Fibroblast of skin of right quadriceps (primary cell): ENCODE data around the gene LRMDA.

Source experiments
- DNase-seq: peaks from one replicate; pipeline ENCODE4 v3.0.0-alpha.2; 2013

Gene LRMDA

DNA sequence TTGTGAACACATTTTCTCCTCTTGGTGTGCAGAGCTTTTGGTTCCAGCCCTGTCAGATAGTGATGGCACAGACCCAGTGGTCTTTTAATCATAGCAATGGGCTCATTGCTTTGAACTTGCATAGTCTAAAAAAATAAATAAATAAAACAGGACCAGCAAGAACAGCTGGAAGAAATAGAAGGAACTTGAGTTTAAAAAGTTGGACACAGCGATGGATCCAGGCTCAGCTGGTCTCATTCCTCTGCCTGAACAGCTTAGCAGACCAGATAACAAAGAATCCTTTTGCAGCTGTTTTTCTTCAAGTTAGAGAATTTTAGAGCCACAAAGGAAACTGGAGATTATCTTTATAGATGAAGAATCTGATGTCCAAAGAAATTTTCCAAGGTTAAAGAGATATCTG is 1005.6 kb downstream of the LRMDA start:
- DNase-seq, result no peak

DNA sequence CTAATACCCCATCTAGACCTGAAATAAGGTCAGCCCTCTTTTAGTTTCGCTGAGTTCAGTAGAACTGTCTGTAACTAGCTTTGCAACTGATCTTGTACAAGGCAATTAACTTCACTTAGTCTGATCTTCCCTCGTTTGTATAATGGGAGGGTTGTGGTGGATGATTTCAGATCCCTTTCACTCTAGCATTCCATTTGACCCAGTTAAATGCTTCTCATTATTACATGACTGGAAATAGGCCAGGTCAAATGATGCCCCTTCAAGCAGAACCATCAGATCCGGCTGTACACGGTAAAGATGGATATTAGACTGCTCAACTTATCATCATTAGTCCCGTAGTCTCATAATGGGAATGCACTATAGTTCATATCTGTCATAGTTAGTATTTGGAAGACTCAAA is 1009.0 kb downstream of the LRMDA start:
- no peak for DNase-seq

DNA sequence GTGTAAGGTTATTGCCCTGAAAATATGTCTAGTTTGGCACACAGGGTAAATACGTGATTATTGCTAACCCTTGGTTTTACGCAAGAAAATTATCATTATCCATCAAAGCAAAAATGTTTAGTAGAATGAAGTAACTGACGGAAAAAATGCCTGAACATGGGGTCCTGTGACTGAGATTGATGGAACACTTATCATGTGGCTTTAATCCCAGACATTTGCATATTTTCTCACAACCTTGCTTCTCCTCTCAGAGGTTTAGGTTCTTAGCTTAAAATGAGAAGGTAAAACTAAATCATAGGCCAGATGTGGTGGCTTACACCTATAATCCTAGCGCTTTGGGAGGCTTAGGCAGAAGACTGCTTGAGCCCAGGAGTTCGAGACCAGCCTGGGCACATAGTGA is 1010.7 kb downstream of the LRMDA start:
- DNase-seq, result no peak

DNA sequence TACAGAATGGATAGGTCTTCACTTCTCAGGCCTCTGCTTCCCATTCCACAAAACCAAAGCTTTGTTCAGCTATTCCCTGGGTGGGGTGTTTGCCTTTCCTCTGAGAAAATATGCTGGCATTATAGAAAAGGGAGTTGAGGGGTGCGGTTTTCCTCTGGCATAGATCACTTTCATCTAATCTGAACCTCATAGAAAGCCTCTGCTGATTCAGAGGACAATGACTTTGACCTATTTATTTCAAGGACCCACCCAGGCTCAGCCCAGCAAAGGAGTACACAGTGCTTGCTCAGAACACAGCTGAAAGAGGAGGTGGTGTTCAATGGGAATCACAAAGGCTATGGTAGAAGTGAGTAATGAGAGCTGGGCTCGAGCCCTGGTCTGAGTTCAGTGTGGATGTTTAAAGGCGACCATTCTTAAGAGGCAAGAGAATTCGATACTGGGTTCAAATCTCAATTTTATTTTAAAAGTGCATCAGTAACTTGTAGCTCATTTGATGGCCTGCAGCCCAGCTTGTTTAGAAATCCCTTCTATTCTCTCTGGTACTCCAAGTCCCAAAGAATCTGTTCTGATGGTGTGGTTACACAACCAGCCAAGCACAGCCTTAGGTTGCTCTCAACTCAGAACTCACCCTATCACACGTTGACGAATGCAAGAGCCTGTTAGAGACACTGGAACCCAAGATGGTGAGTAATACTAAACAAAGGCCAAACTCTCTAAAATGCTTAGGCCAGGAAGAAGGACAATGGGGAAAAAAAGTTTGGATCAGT is 1012.8 kb downstream of the LRMDA start:
- DNase-seq, result no peak

DNA sequence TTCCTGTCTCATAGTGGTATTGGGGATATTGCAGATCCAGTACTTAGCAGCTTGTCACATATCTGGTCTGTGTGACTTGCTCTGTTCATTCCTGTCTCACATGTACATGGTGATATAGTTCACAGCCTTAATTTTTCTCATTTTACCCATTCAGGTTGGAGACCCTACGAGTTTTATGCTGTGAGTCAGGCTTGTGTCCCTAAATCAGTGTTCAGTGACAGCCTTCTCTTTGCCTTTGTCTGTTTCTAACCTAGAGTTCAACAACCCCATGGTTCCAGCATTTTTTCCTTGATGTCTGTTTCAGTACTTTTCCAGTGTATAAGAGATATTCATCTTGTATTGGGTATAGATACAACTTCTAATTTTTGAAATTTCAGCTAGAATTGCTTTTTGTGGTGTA is 1016.2 kb downstream of the LRMDA start:
- DNase-seq, result no peak

DNA sequence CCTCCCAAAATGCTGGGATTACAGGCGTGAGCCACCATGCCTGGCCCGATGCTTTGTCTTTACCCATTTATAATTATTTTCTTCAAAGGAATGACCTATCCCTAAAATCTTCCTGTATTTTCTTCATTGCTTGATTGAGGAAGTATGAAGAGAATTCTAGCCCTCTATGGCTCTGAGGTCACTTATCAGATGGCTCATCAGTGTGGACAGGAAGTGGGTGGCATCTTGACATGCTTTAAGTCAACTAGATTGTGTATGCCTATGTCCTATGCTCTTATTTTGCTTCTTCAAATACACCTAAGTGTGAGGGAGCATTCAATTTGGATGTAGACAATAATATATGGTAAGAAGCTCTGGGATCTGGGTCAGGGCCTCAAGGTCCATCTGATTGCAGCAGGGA is 1020.5 kb downstream of the LRMDA start:
- no peak for DNase-seq

DNA sequence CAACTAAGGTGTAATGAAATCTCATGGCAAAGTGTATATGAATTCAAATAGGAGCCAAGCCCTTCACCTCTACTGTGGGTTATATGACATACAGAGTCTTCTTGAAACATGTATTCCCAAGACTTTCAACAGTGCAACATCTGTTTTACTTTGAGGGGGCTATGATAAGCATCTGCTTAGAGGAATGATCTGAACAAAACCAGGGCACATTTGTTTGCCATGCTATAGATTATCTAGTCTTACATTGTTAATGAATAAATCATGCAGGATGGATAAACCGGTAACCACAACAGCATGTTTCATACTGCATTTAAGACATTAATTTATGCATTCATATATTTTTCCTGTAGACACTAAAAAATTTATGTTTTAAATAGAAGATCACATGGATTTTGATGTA is 1021.9 kb downstream of the LRMDA start:
- DNase-seq, result peak; percentile 78

DNA sequence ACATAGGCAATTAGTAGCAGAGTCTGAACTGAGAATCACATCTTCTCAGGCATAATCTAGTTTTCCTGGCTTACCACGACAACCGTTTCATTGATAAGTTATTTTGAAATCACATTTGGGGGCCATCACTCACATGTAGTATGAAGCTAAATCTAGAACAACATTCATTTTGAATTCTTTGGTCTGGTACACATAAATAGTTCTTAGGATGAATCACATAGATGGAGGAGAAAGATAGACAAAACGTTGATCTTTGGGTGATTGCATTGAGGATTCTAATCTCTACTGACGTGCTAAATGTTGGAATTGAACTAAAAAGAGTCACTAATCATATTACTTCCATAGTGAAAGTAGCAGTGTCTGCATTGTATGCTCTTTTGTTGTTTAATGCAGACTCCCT is 1022.6 kb downstream of the LRMDA start:
- peak; percentile 74 for DNase-seq

DNA sequence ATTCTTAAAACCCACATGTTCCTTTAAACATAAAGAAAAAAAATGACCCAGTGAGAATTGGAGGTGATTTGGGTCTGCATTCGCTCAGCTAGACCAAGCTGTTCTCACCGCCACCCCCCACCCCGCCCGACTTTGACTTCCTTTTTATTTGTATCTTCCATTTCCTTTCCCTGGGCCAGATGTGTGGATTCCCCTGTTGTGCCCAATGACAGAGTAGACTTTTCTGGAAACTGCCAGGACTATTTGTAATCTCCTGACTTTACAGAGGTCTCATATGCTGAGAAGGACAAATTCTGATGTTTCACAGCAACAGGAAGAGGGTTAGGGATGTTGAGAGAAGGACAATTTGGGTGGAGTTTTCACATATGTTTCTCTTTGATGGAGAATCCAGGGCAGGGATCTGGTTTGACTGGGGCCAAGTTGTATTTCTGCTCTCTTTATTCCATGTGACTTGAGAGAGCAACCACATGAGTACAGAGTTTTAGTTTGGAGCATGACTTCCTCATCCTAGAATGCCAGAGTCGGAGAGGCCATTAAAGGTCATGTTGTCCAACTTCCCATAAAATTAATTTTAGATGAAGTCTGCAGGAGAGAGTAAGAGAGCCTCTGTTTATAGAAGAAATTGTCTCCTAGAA is 1023.2 kb downstream of the LRMDA start:
- no peak for DNase-seq

DNA sequence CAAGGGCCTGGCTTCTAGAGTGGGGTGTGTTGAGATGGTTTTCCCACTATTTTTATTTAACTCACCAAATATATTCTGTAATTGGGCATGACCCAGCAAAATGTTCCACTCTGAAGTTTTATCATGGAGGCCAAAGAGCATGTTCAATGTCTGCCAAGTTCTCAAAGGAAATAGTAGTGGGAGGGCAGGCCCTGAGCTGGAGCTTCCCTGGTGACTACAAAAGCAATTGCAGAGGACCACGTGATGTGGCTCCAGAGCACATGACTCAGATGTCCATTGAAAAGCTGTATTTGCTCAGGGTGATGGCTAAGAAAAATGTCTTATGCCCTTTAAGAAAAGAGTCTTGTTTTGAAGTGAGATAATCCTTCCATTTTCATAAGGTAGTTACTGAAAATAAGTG is 1024.8 kb downstream of the LRMDA start:
- DNase-seq, result no peak

DNA sequence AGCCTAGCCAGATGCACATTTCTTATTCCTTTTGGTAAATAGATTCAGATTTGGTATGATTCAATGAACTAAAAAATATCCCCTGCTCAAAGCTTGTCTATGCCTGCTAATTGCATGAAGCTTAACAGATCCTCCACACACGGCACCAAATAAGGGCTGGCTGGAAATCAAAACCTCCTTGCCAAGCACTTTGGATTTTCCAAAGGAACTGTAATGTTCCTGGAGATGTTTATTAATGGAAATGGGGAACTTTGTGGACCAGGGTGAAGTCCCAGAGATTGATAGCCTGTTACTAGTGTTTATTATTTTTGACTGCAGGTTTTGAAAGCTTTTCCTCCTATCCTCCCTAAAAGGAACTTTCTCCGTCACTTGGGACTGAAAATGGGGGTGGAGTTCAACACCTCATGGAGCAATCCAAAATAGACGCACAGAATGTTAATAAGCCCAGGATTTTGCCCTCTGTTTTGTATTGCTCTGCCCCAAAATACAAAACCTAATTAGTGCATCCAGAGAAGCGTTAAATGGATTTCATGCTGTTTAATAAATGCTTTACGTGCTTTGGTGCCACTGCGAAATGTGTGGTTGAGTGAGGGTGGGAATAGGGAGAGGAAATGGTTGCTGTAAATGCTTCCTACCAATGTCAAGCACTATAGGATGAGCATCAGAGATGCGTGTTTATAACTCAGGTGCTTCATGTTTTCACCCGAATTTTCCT is 1027.7 kb downstream of the LRMDA start:
- no peak for DNase-seq

DNA sequence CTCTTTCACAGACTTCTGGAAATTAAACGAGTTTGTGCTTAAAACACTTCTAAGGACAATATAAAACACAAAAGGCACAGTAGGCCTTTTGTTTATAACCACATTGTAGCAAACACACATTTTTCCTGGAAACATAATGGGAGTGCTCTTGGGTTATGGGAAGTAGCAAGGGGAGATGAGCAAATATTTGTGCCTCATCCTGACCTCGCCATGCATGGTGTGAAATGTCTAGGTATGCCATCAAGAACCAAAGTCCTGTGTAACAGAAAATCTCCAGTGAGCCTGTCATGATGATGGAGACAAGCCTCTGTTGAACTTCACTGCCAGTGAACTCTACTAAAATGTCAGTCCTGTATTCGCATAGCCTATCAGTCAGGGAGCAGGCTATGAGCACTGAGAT is 1029.6 kb downstream of the LRMDA start:
- DNase-seq, result no peak

DNA sequence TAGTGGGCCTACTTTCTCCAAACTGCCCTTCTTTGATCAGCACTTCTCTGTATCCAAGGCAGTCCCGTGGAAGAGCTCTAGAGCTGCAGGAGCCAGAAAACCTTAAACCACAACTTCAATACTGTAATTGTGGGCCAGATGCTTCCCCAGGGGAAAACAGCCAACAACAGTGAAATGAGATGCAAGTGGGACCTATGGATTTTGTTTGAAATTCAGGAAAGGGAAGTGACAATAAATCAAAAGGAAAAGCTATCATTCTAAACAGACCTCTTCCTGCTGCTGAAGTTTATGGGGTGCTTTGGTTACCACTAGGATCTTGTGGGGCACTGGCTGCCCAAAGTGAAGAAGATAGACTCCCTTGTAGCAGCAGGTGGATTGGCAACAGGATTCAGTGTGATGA is 1031.7 kb downstream of the LRMDA start:
- DNase-seq, result no peak

DNA sequence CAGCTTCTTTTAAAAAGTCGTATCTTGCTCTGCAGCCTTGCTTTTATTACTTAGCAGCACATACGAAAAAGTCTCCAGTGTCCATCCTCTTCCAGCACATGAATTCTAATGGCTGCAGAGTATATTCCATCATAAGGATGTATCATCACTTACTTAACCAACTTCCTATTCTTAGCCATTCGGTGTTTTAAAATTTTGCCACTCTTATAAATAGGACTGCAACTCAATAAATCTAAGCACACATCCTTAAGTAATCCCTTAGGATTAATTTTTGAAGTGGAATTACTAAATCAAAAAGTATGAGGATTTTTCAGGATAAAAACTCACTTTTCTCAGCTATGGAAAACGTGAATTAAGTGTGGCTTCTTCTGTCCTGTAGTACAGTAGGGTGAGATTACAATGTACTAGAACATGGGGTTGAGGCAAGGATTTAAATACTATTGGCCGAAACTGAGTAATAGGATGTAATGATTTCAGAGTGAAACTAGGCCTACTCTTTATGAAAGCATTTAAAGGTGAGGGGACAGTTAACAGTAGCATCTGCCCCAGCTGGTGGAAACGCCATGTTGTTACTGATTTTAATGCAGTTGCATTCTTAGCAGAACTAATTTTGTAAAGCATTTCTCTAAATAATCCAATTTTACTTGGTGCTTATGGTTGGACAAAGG is 1035.5 kb downstream of the LRMDA start:
- no peak for DNase-seq

DNA sequence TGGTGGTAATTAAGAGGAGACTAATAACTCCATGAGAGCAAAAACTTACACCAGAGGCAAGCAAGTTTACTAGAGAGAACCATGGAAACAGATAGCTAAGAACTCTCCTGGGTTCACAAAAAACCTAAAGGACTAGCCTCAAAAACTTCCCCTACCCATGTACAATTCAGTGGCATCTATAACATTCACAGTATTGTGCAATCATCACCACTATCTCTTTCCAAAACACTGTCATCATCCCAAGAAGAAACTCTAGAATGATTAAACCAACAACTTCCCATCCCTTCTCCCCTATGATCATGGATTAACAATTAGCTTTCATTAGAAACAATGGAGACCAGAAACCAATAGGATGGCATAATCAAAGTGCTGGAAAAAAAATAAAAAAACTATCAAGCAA is 1038.3 kb downstream of the LRMDA start:
- no peak for DNase-seq

DNA sequence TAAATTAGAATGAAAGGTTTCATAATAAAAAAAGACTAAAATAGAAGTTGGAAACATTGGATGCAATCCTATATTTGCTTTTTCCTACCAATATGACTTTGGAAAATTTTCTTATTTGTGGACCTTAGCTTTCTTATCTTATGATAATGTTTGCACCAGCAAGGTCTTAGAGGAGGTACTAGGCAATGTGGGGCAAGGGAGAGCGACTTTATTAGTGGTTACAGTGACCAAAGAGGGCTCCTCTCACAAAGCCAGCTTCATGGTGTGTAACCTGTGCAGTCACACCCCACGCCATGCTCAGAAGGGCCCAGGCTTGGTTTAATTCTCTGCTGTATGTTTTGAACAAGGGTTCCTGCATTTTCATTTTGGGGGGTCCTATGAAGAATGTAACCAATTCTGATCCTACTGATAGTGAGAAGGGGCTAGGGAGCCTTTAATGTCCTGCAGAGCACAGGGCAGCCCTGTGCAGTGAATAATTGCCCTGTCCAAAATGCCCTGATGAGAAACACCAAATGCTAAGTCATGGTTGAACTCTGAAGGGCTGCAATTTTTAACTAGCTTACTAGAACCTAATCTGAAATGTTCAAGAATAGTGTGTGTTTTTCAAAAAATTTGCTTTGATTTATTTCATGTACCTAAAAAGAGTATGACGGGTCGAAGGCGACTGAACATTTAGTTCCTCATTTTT is 1047.8 kb downstream of the LRMDA start:
- DNase-seq, result no peak

DNA sequence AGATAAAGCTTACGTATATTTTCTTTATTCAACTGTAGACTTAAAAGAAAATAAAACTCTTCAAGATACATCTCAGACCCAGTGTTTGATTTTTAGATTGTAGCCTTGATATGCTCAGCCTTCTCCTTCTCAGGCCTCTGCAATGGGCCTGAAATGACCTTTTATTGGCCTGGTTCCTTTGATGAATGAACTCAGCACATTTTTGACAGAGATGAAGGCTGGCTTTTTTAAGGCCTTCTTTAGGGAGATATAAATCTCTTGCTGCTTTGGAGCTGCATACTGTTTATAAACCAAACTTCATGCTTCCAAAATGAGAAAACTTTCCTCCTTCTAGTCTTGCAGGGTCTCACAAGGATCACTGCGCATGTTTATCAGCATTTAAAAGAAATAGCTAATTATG is 1049.8 kb downstream of the LRMDA start:
- DNase-seq, result no peak

DNA sequence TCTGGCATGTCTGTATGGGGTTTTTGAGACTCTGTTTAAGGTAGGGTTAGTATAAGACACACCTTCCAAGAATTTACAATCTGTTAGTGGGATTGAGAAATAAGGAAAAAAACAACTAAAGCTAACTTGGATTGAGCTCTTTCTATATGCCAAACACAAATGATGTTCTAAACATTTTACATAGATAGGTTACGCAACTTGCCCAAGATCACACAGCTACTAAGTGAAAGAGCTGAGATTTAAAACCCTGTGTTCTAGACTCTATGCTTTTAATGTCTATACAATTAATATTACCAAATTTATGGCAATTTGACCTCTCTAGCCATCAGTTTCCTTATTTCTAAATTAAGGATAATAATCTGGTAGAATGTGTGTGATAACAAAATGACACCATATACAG is 1056.2 kb downstream of the LRMDA start:
- no peak for DNase-seq

DNA sequence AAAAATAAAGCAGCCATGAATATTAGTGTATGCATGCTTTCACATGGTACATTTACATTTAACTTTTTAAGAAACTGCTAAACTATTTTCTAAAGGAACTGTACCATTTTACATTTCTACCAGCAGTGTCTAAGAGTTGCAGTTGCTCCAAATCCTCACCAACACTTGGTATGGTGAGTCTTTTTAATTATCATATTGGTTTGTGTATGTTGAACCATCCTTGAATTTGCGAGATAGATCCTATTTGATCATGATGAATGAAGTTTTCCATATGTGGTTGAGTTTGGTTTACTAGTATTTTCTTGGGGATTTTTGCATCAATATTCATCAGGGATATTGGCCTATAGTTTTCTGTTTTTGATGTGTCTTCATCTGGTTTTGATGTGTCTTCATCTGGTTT is 1057.2 kb downstream of the LRMDA start:
- DNase-seq, result no peak

DNA sequence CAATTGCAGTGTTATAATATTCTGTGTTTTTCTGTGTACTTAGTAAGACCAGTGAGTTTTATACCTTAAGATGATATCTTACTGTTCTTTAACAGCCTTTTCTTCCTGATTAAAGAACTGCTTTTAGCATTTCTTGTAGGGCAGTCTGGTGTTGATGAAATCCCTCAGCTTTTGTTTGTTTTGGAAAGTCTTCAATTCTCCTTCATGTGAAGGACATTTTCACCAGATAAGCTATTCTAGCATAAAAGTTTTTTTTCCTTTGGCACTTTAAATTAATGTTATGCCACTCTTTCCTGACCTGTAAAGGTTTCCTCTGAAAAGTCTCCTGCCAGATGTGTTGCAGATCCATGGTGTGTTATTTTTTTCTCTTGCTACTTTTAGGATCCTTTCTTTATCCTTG is 1059.8 kb downstream of the LRMDA start:
- DNase-seq, result no peak

DNA sequence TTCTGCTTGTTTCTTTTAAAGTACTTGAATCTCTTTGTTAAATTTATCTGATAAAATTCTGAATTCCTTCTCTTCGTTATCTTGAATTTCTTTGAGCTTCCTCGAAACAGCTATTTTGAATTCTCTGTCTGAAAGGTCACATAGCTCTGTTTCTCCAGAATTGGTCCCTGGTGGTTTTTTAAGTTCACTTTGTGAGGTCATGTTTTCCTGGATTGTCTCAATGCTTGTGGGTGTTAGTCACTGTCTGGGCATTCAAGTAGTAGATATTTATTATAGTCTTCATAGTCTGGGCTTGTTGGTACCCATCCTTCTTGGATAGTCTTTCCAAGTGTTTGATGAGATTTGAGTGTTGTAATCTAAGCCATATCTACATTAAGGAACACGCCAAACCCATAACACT is 1060.6 kb downstream of the LRMDA start:
- peak; percentile 89 for DNase-seq

DNA sequence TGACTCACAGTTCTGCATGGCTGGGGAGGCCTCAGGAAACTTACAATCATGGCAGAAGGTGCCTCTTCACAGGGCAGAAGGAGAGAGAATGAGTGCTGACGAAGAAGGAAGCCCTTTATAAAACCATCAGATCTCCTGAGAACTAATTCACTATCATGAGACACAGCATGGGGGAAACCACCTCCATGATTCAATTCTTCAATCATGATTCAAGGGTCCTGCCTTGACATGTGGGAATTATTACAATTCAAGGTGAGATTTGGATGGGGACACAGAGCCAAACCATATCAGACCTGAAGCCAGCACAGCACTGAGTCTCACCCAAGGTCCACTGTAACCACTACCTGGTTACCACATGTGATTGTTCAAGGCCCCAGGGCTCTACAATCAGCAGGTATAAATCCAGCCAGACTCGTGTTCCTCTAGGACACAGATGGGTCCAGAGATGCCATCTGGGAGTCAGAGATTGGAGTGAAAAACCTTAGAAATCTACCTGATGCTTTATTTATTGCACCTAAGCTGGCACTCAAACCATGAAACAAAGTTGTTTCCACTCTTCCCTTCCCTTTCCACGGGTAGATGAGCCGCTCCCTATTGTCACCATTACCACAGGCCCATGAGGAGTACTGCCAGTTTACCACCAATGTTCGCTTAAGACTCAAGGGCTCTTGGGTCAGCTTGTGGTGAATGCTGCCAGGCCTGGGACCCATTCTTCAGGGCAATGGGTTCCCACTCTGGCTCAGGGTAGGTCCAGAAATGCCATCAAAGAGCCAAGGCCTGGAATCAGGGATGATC is 1061.5 kb downstream of the LRMDA start:
- no peak for DNase-seq
